Amygdala (tissue), 56 donors: ENCODE results near the gene TERB2.
"Not testable (repeated sequence)": the region's sequence is repeated elsewhere in the genome, so short reads cannot be mapped to it uniquely, and the experiment has no call there.

ENCODE experiments used
- DNase-seq, 56 donors: peaks; one replicate each; lab custom pipeline; 2025; lab: John Stamatoyannopoulos, UW

Gene TERB2

GRCh38 chr15:44999105-44999504 is 42.6 kb downstream of the TERB2 start:
- no peak for DNase-seq

- DNase-seq = not testable (repeated sequence)
These were observed 44.7 kb downstream of the TERB2 start for GRCh38 chr15:45001180-45001579.

GRCh38 chr15:45003731-45004410 is 47.4 kb downstream of the TERB2 start:
- DNase-seq = not testable (repeated sequence)

GRCh38 chr15:45004590-45005175 is 48.2 kb downstream of the TERB2 start:
- DNase-seq = not testable (repeated sequence)

- no peak for DNase-seq
These were observed 52.6 kb downstream of the TERB2 start for GRCh38 chr15:45009046-45009445.

- DNase-seq = not testable (repeated sequence)
These were observed 58.6 kb downstream of the TERB2 start for GRCh38 chr15:45015114-45015513.

- not testable (repeated sequence) for DNase-seq
These were observed 63.9 kb downstream of the TERB2 start for GRCh38 chr15:45020222-45020900.

- DNase-seq = not testable (repeated sequence)
These were observed 64.4 kb downstream of the TERB2 start for GRCh38 chr15:45020901-45021259.

- DNase-seq = no peak
These were observed 64.9 kb downstream of the TERB2 start for GRCh38 chr15:45021348-45021747.

- DNase-seq = peak; percentile 41 to 94 (median 84)
These were observed 66.6 kb downstream of the TERB2 start, which contains the start of gene SORD for GRCh38 chr15:45022871-45023658. SORD (plus strand) TSS chr15:45023195; CDS start chr15:45023284, 89 bp downstream.

- DNase-seq = peak in 7 of 56 donors; percentile 7 to 40 (median 18)
These were observed 67.3 kb downstream of the TERB2 start for GRCh38 chr15:45023659-45024225.

GRCh38 chr15:45024649-45025048 is 68.2 kb downstream of the TERB2 start:
- peak in 1 of 56 donors; percentile 43 for DNase-seq

- DNase-seq = not testable (repeated sequence)
These were observed 69.1 kb downstream of the TERB2 start for GRCh38 chr15:45025627-45026026.

GRCh38 chr15:45026651-45027190 is 70.2 kb downstream of the TERB2 start:
- no peak for DNase-seq

GRCh38 chr15:45027220-45027619 is 70.7 kb downstream of the TERB2 start:
- no peak for DNase-seq
